HEK293 (cell line): Measurements from ENCODE around the gene PLEKHS1.

ENCODE experiments used
- CTCF ChIA-PET: fragments of 350-600 bp; formaldehyde crosslinking; extraction: SDS; loops from one replicate; lab custom pipeline; 2021; ENCODE audit warnings: antibody characterized with exemption; lab: Yijun Ruan, JAX
- POLR2A ChIA-PET: fragments of 300-600 bp; formaldehyde crosslinking; extraction: SDS; loops from one replicate; lab custom pipeline; 2020; ENCODE audit warnings: antibody characterized with exemption, inconsistent platforms; lab: Yijun Ruan, JAX
- H3K27ac ChIP-seq: fragments of 200-500 bp; sonication (Bioruptor generic); 2 replicates; pipeline ENCODE4 v1.5.1; 2014; ENCODE audit warnings: low read depth, low read length, control low read depth, inconsistent platforms; ENCODE audit errors: extremely low read depth
- H3K36me3 ChIP-seq, 2 experiments: fragments of 200-500 bp in 1 of 2; sonication (Bioruptor generic) in 1 of 2; 1 replicate in 1 of 2; 2 replicates in 1 of 2; pipeline ENCODE4 v1.5.1; 2014 to 2017; ENCODE audit warnings: inconsistent platforms in 2 of 2, low read length in 2 of 2; ENCODE audit not compliant: control insufficient read depth in 2 of 2, insufficient read depth in 1 of 2
- H3K4me1 ChIP-seq: fragments of 200-500 bp; sonication (Bioruptor generic); 2 replicates; pipeline ENCODE4 v1.5.1; 2014; ENCODE audit warnings: mild to moderate bottlenecking, low read length, inconsistent platforms; ENCODE audit not compliant: control insufficient read depth, insufficient read depth
- H3K4me3 ChIP-seq: 2 replicates; pipeline ENCODE4 v1.5.1; 2011; ENCODE audit warnings: low read depth, mild to moderate bottlenecking, control low read depth, low read length, moderate library complexity
- H3K9me3 ChIP-seq: fragments of 200-500 bp; sonication (Bioruptor generic); 2 replicates; pipeline ENCODE4 v1.5.1; 2014; ENCODE audit warnings: low read depth, low read length, inconsistent platforms; ENCODE audit not compliant: control insufficient read depth, insufficient read depth
- GFI1B ChIP-seq: fragments of 450-650 bp; formaldehyde crosslinking; IDR thresholded peaks from 2 replicates; pipeline ENCODE4 v1.5.1; 2016; ENCODE audit warnings: missing biosample characterization, missing genetic modification characterization
- GLI2 ChIP-seq: fragments of 450-650 bp; formaldehyde crosslinking; IDR thresholded peaks from 2 replicates; pipeline ENCODE4; 2017; ENCODE audit warnings: missing biosample characterization, missing genetic modification characterization, low read depth, borderline replicate concordance
- HOXA7 ChIP-seq: sonication (generic); formaldehyde crosslinking; IDR thresholded peaks from 2 replicates; pipeline ENCODE4 v1.8.1; 2022; ENCODE audit warnings: missing genetic modification reagents, borderline replicate concordance
- KLF10 ChIP-seq: fragments of 450-650 bp; IDR thresholded peaks from 2 replicates; pipeline ENCODE4 v1.5.1; 2018; ENCODE audit warnings: missing biosample characterization, mild to moderate bottlenecking, missing genetic modification characterization
- REPIN1 ChIP-seq: fragments of 450-650 bp; formaldehyde crosslinking; IDR thresholded peaks from 2 replicates; pipeline ENCODE4 v1.5.1; 2017; ENCODE audit warnings: missing biosample characterization, missing genetic modification characterization, low read depth
- SCRT1 ChIP-seq: fragments of 450-650 bp; formaldehyde crosslinking; IDR thresholded peaks from 2 replicates; pipeline ENCODE4 v1.5.1; 2016; ENCODE audit warnings: missing biosample characterization, missing genetic modification characterization, borderline replicate concordance
- SP3 ChIP-seq: fragments of 450-650 bp; formaldehyde crosslinking; IDR thresholded peaks from 2 replicates; pipeline ENCODE4 v1.5.1; 2016; ENCODE audit warnings: missing biosample characterization, missing genetic modification characterization
- TSHZ1 ChIP-seq: fragments of 450-650 bp; formaldehyde crosslinking; IDR thresholded peaks from 2 replicates; pipeline ENCODE4 v1.5.1; 2016; ENCODE audit warnings: missing biosample characterization, missing genetic modification characterization, borderline replicate concordance
- ZFHX2 ChIP-seq: fragments of 450-650 bp; formaldehyde crosslinking; conservative IDR thresholded peaks from 2 replicates; pipeline ENCODE4 v1.5.1; 2016; ENCODE audit warnings: missing biosample characterization, missing genetic modification characterization
- ZFP37 ChIP-seq: fragments of 450-650 bp; formaldehyde crosslinking; IDR thresholded peaks from 2 replicates; pipeline ENCODE4 v1.5.1; 2016; ENCODE audit warnings: missing biosample characterization, missing genetic modification characterization
- ZNF10 ChIP-seq: fragments of 450-650 bp; formaldehyde crosslinking; IDR thresholded peaks from 2 replicates; pipeline ENCODE4 v1.5.1; 2017; ENCODE audit warnings: missing biosample characterization, missing genetic modification characterization
- ZNF16 ChIP-seq: fragments of 450-650 bp; formaldehyde crosslinking; IDR thresholded peaks from 2 replicates; pipeline ENCODE4 v1.5.1; 2016; ENCODE audit warnings: low read depth, missing biosample characterization, missing genetic modification characterization
- ZNF214 ChIP-seq: fragments of 450-650 bp; formaldehyde crosslinking; IDR thresholded peaks from 2 replicates; pipeline ENCODE4 v1.5.1; 2017; ENCODE audit warnings: missing biosample characterization, mild to moderate bottlenecking, missing genetic modification characterization, borderline replicate concordance
- ZNF221 ChIP-seq: fragments of 450-650 bp; formaldehyde crosslinking; IDR thresholded peaks from 2 replicates; pipeline ENCODE4 v1.5.1; 2017; ENCODE audit warnings: missing biosample characterization, missing genetic modification characterization, borderline replicate concordance
- ZNF341 ChIP-seq: fragments of 450-650 bp; formaldehyde crosslinking; IDR thresholded peaks from 2 replicates; pipeline ENCODE4; 2016; ENCODE audit warnings: low read depth, missing biosample characterization, missing genetic modification characterization
- ZNF473 ChIP-seq: fragments of 450-650 bp; formaldehyde crosslinking; IDR thresholded peaks from 2 replicates; pipeline ENCODE4 v1.5.1; 2017; ENCODE audit warnings: missing biosample characterization, missing genetic modification characterization
- ZNF514 ChIP-seq: fragments of 450-650 bp; formaldehyde crosslinking; IDR thresholded peaks from 2 replicates; pipeline ENCODE4 v1.5.1; 2016; ENCODE audit warnings: missing biosample characterization, missing genetic modification characterization
- ZNF521 ChIP-seq: fragments of 450-650 bp; formaldehyde crosslinking; IDR thresholded peaks from 2 replicates; pipeline ENCODE4 v1.5.1; 2017; ENCODE audit warnings: missing biosample characterization, mild to moderate bottlenecking, missing genetic modification characterization
- ZNF654 ChIP-seq: fragments of 450-650 bp; formaldehyde crosslinking; IDR thresholded peaks from 2 replicates; pipeline ENCODE4 v1.5.1; 2016; ENCODE audit warnings: low read depth, missing biosample characterization, missing genetic modification characterization
- ZNF670 ChIP-seq: fragments of 450-650 bp; formaldehyde crosslinking; IDR thresholded peaks from 2 replicates; pipeline ENCODE4 v1.5.1; 2016; ENCODE audit warnings: missing biosample characterization, missing genetic modification characterization, low read depth
- ZNF701 ChIP-seq: fragments of 450-650 bp; formaldehyde crosslinking; IDR thresholded peaks from 2 replicates; pipeline ENCODE4 v1.5.1; 2016; ENCODE audit warnings: missing biosample characterization, missing genetic modification characterization
- ZSCAN23 ChIP-seq: fragments of 450-650 bp; formaldehyde crosslinking; IDR thresholded peaks from 2 replicates; pipeline ENCODE4 v1.5.1; 2016; ENCODE audit warnings: missing biosample characterization, missing genetic modification characterization
- TF ChIP-seq, protein P1 (sequence below): fragments of 450-650 bp; formaldehyde crosslinking; IDR thresholded peaks from 2 replicates; pipeline ENCODE4 v1.5.1; 2016; ENCODE audit warnings: missing biosample characterization, missing genetic modification characterization
- TF ChIP-seq, protein P2 (sequence below): fragments of 450-650 bp; formaldehyde crosslinking; IDR thresholded peaks from 2 replicates; pipeline ENCODE4 v1.5.1; 2016; ENCODE audit warnings: missing biosample characterization, missing genetic modification characterization, borderline replicate concordance
- TF ChIP-seq, protein P3 (sequence below): fragments of 450-650 bp; formaldehyde crosslinking; IDR thresholded peaks from 2 replicates; pipeline ENCODE4; 2016; ENCODE audit warnings: missing biosample characterization, missing genetic modification characterization

Gene PLEKHS1

DNA sequence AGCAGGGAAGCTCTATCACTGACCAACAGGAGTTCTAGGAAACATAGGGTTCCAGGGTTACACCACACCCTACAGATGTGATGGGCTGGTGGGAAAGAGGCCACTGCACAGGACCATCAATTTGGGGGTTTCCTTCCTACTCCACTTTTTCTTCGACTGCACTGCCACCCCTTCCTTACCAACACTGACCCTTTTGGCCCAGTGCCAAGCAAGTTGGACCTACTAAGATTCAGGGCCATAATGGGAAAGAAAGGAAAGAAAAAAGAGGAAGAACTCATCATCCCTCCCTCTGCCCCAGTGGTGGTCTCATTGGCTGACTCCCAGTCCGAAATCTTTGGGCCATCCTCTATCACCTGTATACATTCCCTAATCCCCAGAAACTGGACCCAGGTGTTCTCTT is 6.1 kb upstream of the PLEKHS1 start:
- POLR2A ChIA-PET, result no interaction called here
- CTCF ChIA-PET, result interaction anchor here (0.6 kb wide), 1 partner anchor 32 kb away, joined by 3 read pairs; no protein-coding TSS in a partner anchor
- Histone ChIP-seq H3K9me3 (no peaks in the 10 kb centered on the region), H3K36me3 (no peaks in the 10 kb centered on the region), H3K4me1 (no peaks in the 10 kb centered on the region; the same call in 1 of the 2 replicates), H3K27ac (no peak overlapping the region), H3K4me3 (no peak overlapping the region)
- TF ChIP-seq, protein P1, sequence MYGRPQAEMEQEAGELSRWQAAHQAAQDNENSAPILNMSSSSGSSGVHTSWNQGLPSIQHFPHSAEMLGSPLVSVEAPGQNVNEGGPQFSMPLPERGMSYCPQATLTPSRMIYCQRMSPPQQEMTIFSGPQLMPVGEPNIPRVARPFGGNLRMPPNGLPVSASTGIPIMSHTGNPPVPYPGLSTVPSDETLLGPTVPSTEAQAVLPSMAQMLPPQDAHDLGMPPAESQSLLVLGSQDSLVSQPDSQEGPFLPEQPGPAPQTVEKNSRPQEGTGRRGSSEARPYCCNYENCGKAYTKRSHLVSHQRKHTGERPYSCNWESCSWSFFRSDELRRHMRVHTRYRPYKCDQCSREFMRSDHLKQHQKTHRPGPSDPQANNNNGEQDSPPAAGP (tag by site-specific recombination), result no peak
- TF ChIP-seq ZFP37 (tag by site-specific recombination), result no peak
- no peak for TF ChIP-seq ZNF654 (tag by site-specific recombination)
- TF ChIP-seq GLI2, result no peak
- no peak for TF ChIP-seq SCRT1
- TF ChIP-seq KLF10 (tag by site-specific recombination), result no peak
- TF ChIP-seq ZNF221 (tag by site-specific recombination), result no peak
- no peak for TF ChIP-seq ZNF341
- TF ChIP-seq GFI1B (tag by site-specific recombination), result no peak

DNA sequence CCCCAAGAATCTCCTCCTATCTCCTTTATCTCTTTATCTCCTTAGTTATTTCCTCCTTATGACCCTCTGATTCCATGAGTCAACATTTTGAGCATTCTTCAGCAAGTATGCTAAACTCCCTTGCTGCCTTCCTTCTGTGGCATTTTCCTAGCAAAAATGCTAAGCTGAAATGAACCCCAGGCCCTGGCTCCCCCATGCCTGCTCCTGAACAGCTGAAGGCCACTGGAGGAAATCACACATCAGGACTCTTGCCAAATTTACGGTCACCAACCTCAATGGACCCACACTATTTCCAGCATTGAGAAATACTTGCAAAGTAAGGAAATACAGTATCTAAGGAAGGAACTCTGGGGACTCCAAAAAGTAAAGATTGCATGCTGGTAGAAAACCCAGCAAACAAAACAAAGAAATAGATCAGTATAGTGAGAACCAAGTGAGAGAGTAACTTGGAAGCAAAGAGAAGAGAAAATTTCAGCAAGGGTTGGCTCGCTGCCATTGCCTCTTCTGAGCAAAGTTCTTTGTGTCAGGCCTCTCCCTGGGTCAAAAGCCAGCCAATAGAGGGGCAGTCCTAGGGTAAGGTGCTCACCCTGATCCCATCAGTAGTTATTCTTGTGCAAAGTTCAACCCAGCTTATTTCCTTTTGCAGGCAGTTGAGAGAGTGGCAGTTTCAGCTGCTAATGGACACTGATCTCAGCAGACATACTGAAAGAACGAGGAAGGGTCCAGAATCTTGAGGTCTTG is 5.1 kb upstream of the PLEKHS1 start:
- no peak overlapping the region for H3K4me3 ChIP-seq
- ChIA-PET CTCF (no interaction called here), POLR2A (no interaction called here)
- H3K27ac ChIP-seq, result no peak overlapping the region
- H3K4me1 ChIP-seq, result no peaks in the 10 kb centered on the region; the same call in 1 of the 2 replicates
- H3K36me3 ChIP-seq, result no peaks in the 10 kb centered on the region
- no peaks in the 10 kb centered on the region for H3K9me3 ChIP-seq
- TF ChIP-seq SP3 (tag by site-specific recombination), result no peak
- TF ChIP-seq ZNF214 (tag by site-specific recombination), result no peak
- TF ChIP-seq HOXA7 (CRISPR knock-in tag), result no peak
- TF ChIP-seq ZNF473 (tag by site-specific recombination), result no peak
- no peak for TF ChIP-seq TSHZ1 (tag by site-specific recombination)
- TF ChIP-seq, protein P2, sequence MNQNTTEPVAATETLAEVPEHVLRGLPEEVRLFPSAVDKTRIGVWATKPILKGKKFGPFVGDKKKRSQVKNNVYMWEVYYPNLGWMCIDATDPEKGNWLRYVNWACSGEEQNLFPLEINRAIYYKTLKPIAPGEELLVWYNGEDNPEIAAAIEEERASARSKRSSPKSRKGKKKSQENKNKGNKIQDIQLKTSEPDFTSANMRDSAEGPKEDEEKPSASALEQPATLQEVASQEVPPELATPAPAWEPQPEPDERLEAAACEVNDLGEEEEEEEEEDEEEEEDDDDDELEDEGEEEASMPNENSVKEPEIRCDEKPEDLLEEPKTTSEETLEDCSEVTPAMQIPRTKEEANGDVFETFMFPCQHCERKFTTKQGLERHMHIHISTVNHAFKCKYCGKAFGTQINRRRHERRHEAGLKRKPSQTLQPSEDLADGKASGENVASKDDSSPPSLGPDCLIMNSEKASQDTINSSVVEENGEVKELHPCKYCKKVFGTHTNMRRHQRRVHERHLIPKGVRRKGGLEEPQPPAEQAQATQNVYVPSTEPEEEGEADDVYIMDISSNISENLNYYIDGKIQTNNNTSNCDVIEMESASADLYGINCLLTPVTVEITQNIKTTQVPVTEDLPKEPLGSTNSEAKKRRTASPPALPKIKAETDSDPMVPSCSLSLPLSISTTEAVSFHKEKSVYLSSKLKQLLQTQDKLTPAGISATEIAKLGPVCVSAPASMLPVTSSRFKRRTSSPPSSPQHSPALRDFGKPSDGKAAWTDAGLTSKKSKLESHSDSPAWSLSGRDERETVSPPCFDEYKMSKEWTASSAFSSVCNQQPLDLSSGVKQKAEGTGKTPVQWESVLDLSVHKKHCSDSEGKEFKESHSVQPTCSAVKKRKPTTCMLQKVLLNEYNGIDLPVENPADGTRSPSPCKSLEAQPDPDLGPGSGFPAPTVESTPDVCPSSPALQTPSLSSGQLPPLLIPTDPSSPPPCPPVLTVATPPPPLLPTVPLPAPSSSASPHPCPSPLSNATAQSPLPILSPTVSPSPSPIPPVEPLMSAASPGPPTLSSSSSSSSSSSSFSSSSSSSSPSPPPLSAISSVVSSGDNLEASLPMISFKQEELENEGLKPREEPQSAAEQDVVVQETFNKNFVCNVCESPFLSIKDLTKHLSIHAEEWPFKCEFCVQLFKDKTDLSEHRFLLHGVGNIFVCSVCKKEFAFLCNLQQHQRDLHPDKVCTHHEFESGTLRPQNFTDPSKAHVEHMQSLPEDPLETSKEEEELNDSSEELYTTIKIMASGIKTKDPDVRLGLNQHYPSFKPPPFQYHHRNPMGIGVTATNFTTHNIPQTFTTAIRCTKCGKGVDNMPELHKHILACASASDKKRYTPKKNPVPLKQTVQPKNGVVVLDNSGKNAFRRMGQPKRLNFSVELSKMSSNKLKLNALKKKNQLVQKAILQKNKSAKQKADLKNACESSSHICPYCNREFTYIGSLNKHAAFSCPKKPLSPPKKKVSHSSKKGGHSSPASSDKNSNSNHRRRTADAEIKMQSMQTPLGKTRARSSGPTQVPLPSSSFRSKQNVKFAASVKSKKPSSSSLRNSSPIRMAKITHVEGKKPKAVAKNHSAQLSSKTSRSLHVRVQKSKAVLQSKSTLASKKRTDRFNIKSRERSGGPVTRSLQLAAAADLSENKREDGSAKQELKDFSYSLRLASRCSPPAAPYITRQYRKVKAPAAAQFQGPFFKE (tag by site-specific recombination), result no peak
- TF ChIP-seq ZNF514 (tag by site-specific recombination), result no peak
- TF ChIP-seq ZFHX2 (tag by site-specific recombination), result no peak
- TF ChIP-seq ZSCAN23 (tag by site-specific recombination), result no peak
- TF ChIP-seq, protein P3, sequence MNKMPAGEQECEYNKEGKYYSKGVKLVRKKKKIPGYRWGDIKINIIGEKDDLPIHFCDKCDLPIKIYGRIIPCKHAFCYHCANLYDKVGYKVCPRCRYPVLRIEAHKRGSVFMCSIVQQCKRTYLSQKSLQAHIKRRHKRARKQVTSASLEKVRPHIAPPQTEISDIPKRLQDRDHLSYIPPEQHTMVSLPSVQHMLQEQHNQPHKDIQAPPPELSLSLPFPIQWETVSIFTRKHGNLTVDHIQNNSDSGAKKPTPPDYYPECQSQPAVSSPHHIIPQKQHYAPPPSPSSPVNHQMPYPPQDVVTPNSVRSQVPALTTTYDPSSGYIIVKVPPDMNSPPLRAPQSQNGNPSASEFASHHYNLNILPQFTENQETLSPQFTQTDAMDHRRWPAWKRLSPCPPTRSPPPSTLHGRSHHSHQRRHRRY, result no peak
- no peak for TF ChIP-seq REPIN1 (tag by site-specific recombination)
- no peak for TF ChIP-seq ZNF670 (tag by site-specific recombination)
- TF ChIP-seq ZNF701 (tag by site-specific recombination), result no peak
- TF ChIP-seq ZNF16 (tag by site-specific recombination), result no peak
- no peak for TF ChIP-seq ZNF521
- no peak for TF ChIP-seq ZNF10
